Fibroblast of the conjunctiva (primary cell): ENCODE measurements around the gene KCTD17.
"Not testable (repeated sequence)": the region's sequence is repeated elsewhere in the genome, so short reads cannot be mapped to it uniquely, and the experiment has no call there.

Experiments used
- DNase-seq: peaks from one replicate; pipeline ENCODE4 v3.0.0-alpha.2; 2010; ENCODE audit warnings: low read depth

KCTD17 gene

GRCh38 chr22:37061611-37062375 is 10.3 kb downstream of the KCTD17 start:
- DNase-seq, result no peak

GRCh38 chr22:37062376-37062675 is 10.8 kb downstream of the KCTD17 start:
- DNase-seq, result no peak

- no peak for DNase-seq
Measured at GRCh38 chr22:37062702-37063381, 11.3 kb downstream of the KCTD17 start.

- DNase-seq, result no peak
Measured at GRCh38 chr22:37063431-37064420, 12.2 kb downstream of the KCTD17 start.

- no peak for DNase-seq
Measured at GRCh38 chr22:37064553-37064952, 13.0 kb downstream of the KCTD17 start.

- DNase-seq, result no peak
Measured at GRCh38 chr22:37065180-37065579, 13.6 kb downstream of the KCTD17 start.

GRCh38 chr22:37065961-37066360 is 14.4 kb downstream of the KCTD17 start:
- no peak for DNase-seq

GRCh38 chr22:37067428-37067827 is 15.9 kb downstream of the KCTD17 start:
- DNase-seq, result no peak

GRCh38 chr22:37068859-37069258 is 17.3 kb downstream of the KCTD17 start:
- no peak for DNase-seq

GRCh38 chr22:37069319-37069718 is 17.8 kb downstream of the KCTD17 start:
- DNase-seq, result no peak

GRCh38 chr22:37069719-37070118 is 18.2 kb downstream of the KCTD17 start:
- DNase-seq, result no peak

- no peak for DNase-seq
Measured at GRCh38 chr22:37070334-37070733, 18.8 kb downstream of the KCTD17 start.

GRCh38 chr22:37070744-37071143 is 19.2 kb downstream of the KCTD17 start:
- no peak for DNase-seq

- DNase-seq, result not testable (repeated sequence)
Measured at GRCh38 chr22:37071850-37072592, 20.5 kb downstream of the KCTD17 start.

- DNase-seq, result no peak
Measured at GRCh38 chr22:37072673-37073072, 21.1 kb downstream of the KCTD17 start.

GRCh38 chr22:37074537-37074936 is 23.0 kb downstream of the KCTD17 start:
- no peak for DNase-seq

- no peak for DNase-seq
Measured at GRCh38 chr22:37075046-37075445, 23.5 kb downstream of the KCTD17 start.

- DNase-seq, result no peak
Measured at GRCh38 chr22:37075822-37076433, 24.4 kb downstream of the KCTD17 start.

GRCh38 chr22:37077802-37078448 is 26.4 kb downstream of the KCTD17 start:
- DNase-seq, result peak; percentile 12

GRCh38 chr22:37079158-37079557 is 27.6 kb downstream of the KCTD17 start:
- no peak for DNase-seq

GRCh38 chr22:37079668-37080171 is 28.2 kb downstream of the KCTD17 start:
- DNase-seq, result no peak
